PFSK-1 (cell line): ENCODE results near the gene A4GNT.

Experiments used
- FOXP2 ChIP-seq: optimal IDR thresholded peaks from 2 replicates; pipeline ENCODE3; 2011; ENCODE audit warnings: borderline replicate concordance, control low read depth, inconsistent platforms; ENCODE audit not compliant: insufficient read depth; ENCODE audit errors: extremely low read length, extremely low read depth
- POLR2AphosphoS5 ChIP-seq: IDR thresholded peaks from 2 replicates; pipeline ENCODE4 v1.6.1; 2012; ENCODE audit warnings: low read depth, mild to moderate bottlenecking, control low read depth, low read length, moderate library complexity
- SIN3A ChIP-seq: IDR thresholded peaks from 2 replicates; pipeline ENCODE4 v1.6.1; 2012; ENCODE audit warnings: mild to moderate bottlenecking, low read length, moderate library complexity, borderline replicate concordance; ENCODE audit not compliant: insufficient read depth
- TF ChIP-seq, protein P1 (sequence below), 2 experiments: IDR thresholded peaks; 2 replicates each; pipeline versions ENCODE4 v1.6.1 to v1.8.0; 2011 to 2012; ENCODE audit warnings: low read depth in 2 of 2, low read length in 2 of 2, control low read depth in 1 of 2, inconsistent platforms in 1 of 2, mild to moderate bottlenecking in 1 of 2, moderate library complexity in 1 of 2; ENCODE audit not compliant: insufficient read depth in 1 of 2

DNA sequence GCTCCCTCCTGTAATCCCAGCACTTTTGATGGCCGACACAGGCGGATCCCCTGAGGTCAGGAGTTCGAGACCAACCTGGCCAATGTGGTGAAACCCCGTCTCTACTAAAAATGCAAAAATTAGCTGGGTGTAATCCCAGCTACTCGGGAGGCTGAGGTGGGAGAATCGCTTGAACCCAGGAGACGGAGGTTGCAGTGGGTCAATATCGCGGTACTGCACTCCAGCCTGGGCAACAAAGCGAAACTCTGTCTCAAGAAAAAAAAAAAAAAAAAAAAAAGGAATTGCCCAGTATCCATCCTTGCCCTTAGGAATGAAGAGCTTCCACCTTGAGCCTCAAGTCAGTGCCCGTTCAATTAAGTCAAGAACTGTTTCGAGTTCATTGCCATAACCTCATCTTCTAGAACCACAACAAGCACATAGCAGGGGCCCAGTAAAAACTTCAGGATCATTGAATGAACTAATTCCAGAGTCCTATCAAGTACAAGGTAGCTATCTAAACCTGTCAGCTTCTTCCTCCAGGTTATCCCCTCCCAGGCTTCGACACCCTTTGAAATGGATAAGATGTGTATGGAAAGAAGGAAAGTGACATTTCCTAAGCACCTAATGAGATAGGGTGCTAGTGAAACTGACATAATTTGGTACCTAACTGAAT, 41.7 kb upstream of the A4GNT start:
- TF ChIP-seq, protein P1, sequence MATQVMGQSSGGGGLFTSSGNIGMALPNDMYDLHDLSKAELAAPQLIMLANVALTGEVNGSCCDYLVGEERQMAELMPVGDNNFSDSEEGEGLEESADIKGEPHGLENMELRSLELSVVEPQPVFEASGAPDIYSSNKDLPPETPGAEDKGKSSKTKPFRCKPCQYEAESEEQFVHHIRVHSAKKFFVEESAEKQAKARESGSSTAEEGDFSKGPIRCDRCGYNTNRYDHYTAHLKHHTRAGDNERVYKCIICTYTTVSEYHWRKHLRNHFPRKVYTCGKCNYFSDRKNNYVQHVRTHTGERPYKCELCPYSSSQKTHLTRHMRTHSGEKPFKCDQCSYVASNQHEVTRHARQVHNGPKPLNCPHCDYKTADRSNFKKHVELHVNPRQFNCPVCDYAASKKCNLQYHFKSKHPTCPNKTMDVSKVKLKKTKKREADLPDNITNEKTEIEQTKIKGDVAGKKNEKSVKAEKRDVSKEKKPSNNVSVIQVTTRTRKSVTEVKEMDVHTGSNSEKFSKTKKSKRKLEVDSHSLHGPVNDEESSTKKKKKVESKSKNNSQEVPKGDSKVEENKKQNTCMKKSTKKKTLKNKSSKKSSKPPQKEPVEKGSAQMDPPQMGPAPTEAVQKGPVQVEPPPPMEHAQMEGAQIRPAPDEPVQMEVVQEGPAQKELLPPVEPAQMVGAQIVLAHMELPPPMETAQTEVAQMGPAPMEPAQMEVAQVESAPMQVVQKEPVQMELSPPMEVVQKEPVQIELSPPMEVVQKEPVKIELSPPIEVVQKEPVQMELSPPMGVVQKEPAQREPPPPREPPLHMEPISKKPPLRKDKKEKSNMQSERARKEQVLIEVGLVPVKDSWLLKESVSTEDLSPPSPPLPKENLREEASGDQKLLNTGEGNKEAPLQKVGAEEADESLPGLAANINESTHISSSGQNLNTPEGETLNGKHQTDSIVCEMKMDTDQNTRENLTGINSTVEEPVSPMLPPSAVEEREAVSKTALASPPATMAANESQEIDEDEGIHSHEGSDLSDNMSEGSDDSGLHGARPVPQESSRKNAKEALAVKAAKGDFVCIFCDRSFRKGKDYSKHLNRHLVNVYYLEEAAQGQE (IDR thresholded peaks at IDR 0.05; ENCODE audit: insufficient read depth in 1 of 2, low read depth in 2 of 2, low read length in 2 of 2): no peak
- no peak for TF ChIP-seq POLR2AphosphoS5
- no peak for TF ChIP-seq SIN3A
- TF ChIP-seq FOXP2: no peak
